Measurements from ENCODE around the gene LYSMD3. TPM values are rescaled to one million over a fixed set of nuclear protein-coding genes. Genes with fewer than 3 reads are reported as not detected.
A peak's percentile ranks its signal among the peaks of the same experiment; 100 is the strongest.

The LYSMD3 gene
- total and polyA plus RNA-seq, 9 of the 15 experiments (the other 6 are each of a cell fraction or from before 2014, with no cell fraction given), result 9.5 to 42.3 (median 20.7) TPM

DNA sequence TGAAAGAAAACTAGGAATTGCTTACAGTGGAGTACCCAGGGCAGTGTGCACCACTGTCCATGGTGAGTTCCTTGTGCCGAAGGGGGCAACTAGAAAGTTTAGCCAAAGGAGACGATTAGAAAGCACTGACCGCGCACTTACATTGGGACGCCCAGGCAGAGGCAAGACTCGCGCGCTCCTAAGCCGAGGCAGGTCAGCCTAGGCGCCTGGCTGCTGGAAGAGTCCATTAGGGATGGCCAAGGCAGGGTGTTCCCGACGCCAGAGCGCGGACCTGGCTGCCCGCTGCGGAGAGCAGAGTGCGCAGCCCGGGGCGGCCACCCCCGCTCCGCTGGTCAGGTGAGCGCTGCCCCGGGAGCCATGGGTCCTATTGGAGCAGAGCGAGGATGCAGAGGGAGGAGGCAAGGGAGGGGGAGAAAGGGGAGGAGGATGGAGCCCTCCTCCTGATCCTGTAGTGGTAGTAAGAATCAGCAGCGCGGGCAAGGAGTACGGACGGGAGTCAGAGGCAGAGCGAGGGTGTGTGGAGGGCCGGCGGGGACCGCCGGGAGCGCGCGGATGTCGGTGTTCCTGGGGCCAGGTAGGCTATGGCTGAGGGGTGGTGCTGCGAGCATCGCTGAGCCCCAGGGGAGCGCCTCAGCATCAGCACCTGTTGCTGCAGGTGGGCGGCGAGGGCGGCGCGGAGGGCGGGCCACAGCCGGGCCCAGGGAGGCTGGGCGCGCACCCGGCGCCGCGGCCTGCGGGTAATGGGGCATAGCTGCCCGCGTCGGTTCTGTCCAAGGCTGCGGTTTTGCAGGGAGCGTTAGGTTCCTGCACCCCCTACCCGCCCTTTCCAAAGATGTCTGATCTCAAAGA lies 29.2 kb upstream of the LYSMD3 start, which contains the start of gene ADGRV1:
TSS of gene ADGRV1 (plus strand) at position 454 of the 849 bp plus-strand sequence. CDS start at position 553, 99 bp downstream.
- H2AFZ ChIP-seq (ENCODE audit: low read depth, low read length), result peak within 1 kb of the TSS; percentile 60
- TF ChIP-seq PHF8 (IDR thresholded peaks at IDR 0.05; ENCODE audit: borderline replicate concordance, low read length) (peak; percentile 40; the same call in 1 of the 2 replicates), TBP (optimal IDR thresholded peaks at IDR 0.05; ENCODE audit: low read depth, low read length) (peak; percentile 77), ATF1 (CRISPR knock-in tag; IDR thresholded peaks at IDR 0.05) (no peak), ATF1 (tag; IDR thresholded peaks at IDR 0.05) (peak; percentile 59), RBFOX2 (IDR thresholded peaks at IDR 0.05; ENCODE audit: low read depth, low read length) (peak; percentile 91), SRF (CRISPR knock-in tag; IDR thresholded peaks at IDR 0.05) (no peak)
- TF ChIP-seq, protein P1, sequence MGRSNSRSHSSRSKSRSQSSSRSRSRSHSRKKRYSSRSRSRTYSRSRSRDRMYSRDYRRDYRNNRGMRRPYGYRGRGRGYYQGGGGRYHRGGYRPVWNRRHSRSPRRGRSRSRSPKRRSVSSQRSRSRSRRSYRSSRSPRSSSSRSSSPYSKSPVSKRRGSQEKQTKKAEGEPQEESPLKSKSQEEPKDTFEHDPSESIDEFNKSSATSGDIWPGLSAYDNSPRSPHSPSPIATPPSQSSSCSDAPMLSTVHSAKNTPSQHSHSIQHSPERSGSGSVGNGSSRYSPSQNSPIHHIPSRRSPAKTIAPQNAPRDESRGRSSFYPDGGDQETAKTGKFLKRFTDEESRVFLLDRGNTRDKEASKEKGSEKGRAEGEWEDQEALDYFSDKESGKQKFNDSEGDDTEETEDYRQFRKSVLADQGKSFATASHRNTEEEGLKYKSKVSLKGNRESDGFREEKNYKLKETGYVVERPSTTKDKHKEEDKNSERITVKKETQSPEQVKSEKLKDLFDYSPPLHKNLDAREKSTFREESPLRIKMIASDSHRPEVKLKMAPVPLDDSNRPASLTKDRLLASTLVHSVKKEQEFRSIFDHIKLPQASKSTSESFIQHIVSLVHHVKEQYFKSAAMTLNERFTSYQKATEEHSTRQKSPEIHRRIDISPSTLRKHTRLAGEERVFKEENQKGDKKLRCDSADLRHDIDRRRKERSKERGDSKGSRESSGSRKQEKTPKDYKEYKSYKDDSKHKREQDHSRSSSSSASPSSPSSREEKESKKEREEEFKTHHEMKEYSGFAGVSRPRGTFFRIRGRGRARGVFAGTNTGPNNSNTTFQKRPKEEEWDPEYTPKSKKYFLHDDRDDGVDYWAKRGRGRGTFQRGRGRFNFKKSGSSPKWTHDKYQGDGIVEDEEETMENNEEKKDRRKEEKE (IDR thresholded peaks at IDR 0.05; ENCODE audit: borderline replicate concordance in 1 of 2, control insufficient read depth in 1 of 2, low read depth in 2 of 2, low read length in 1 of 2), result peak in 1 of 2 experiments; percentile 93; a peak in 2 of 4 replicates
- TF ChIP-seq, protein P2, sequence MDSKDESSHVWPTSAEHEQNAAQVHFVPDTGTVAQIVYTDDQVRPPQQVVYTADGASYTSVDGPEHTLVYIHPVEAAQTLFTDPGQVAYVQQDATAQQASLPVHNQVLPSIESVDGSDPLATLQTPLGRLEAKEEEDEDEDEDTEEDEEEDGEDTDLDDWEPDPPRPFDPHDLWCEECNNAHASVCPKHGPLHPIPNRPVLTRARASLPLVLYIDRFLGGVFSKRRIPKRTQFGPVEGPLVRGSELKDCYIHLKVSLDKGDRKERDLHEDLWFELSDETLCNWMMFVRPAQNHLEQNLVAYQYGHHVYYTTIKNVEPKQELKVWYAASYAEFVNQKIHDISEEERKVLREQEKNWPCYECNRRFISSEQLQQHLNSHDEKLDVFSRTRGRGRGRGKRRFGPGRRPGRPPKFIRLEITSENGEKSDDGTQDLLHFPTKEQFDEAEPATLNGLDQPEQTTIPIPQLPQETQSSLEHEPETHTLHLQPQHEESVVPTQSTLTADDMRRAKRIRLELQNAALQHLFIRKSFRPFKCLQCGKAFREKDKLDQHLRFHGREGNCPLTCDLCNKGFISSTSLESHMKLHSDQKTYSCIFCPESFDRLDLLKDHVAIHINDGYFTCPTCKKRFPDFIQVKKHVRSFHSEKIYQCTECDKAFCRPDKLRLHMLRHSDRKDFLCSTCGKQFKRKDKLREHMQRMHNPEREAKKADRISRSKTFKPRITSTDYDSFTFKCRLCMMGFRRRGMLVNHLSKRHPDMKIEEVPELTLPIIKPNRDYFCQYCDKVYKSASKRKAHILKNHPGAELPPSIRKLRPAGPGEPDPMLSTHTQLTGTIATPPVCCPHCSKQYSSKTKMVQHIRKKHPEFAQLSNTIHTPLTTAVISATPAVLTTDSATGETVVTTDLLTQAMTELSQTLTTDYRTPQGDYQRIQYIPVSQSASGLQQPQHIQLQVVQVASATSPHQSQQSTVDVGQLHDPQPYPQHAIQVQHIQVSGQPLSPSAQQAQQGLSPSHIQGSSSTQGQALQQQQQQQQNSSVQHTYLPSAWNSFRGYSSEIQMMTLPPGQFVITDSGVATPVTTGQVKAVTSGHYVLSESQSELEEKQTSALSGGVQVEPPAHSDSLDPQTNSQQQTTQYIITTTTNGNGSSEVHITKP (IDR thresholded peaks at IDR 0.05; ENCODE audit: partially characterized antibody), result peak; percentile 99
- TF ChIP-seq, protein P3, sequence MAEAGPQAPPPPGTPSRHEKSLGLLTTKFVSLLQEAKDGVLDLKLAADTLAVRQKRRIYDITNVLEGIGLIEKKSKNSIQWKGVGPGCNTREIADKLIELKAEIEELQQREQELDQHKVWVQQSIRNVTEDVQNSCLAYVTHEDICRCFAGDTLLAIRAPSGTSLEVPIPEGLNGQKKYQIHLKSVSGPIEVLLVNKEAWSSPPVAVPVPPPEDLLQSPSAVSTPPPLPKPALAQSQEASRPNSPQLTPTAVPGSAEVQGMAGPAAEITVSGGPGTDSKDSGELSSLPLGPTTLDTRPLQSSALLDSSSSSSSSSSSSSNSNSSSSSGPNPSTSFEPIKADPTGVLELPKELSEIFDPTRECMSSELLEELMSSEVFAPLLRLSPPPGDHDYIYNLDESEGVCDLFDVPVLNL (CRISPR knock-in tag; IDR thresholded peaks at IDR 0.05; ENCODE audit: low read depth), result no peak
- TF ChIP-seq, protein P4, sequence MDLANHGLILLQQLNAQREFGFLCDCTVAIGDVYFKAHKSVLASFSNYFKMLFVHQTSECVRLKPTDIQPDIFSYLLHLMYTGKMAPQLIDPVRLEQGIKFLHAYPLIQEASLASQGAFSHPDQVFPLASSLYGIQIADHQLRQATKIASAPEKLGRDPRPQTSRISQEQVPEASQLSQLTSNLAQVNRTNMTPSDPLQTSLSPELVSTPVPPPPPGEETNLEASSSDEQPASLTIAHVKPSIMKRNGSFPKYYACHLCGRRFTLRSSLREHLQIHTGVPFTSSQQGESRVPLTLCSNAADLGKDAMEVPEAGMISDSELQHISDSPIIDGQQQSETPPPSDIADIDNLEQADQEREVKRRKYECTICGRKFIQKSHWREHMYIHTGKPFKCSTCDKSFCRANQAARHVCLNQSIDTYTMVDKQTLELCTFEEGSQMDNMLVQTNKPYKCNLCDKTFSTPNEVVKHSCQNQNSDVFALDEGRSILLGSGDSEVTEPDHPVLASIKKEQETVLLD (IDR thresholded peaks at IDR 0.05), result 0 out of 2 replicates have a peak, but pooled peaks have one; percentile 51

More for the DNA sequence above, 29.2 kb upstream of the LYSMD3 start, which contains the start of gene ADGRV1:
- no peaks in the 10 kb centered on the region for H4K20me1 ChIP-seq (replicated peaks; ENCODE audit: control insufficient read depth, insufficient read depth, low read length)
- ChIA-PET CTCF (ENCODE audit: low intra/inter-chr PET ratio) (no interaction called here), POLR2A (no interaction called here)
- TSS peak; percentile 69 for BruUV-seq (replicated peaks)
- in situ Hi-C loops (cut with MboI), result no loop called here
- peak within 1 kb of the TSS; percentile 52 to 82 for H3K9ac ChIP-seq (ENCODE audit: insufficient read depth in 1 of 2, low read depth in 2 of 2, low read length in 2 of 2)
- no peaks in the 10 kb centered on the region for H3K9me3 ChIP-seq (replicated peaks; ENCODE audit: control insufficient read depth, insufficient read depth, low read depth, low read length)
- ATAC-seq (peak; percentile 93), FAIRE-seq (peak; percentile 70), DNase-seq (ENCODE audit: extremely low read depth in 1 of 4, low spot score in 3 of 4) (peak; percentile 75 to 88 (median 78))
- H3K9me1 ChIP-seq (ENCODE audit: control insufficient read depth, insufficient read depth, low read length), result no peaks in the 10 kb centered on the region
- intact Hi-C loops (cut with micrococcal nuclease), result no loop called here
- peak within 1 kb of the TSS; percentile 53 for H3K4me3 ChIP-seq
- H3K79me2 ChIP-seq (ENCODE audit: control insufficient read depth, insufficient read depth, low read length), result peaks cover 47% of the 10 kb centered on the region
- H3K36me3 ChIP-seq (ENCODE audit: control insufficient read depth, insufficient read depth, low read length), result no peaks in the 10 kb centered on the region
- WGBS (ENCODE audit: insufficient coverage, low coverage, missing lambda C conversion rate), result 49% methylated on average over 32 of the region's 60 CpGs
- H3K27ac ChIP-seq (ENCODE audit: extremely low read depth, low read depth, low read length), result peak within 1 kb of the TSS; percentile 43; the same call in 2 of the 3 replicates
- peak within 1 kb of the TSS; percentile 77 for H3K4me2 ChIP-seq (ENCODE audit: insufficient read depth, low read length)
- H3K27me3 ChIP-seq (ENCODE audit: control insufficient read depth in 2 of 2, insufficient read depth in 2 of 2, low read length in 2 of 2), result no peaks in the 10 kb centered on the region
- peaks cover 4 to 10% of the 10 kb centered on the region in 2 experiments; a peak in 4 of 5 replicates for H3K4me1 ChIP-seq (replicated peaks in 1 of 2; ENCODE audit: control insufficient read depth in 2 of 2, insufficient read depth in 2 of 2, low read length in 2 of 2)

All from K562 (cell line).